WI38 (cell line): ENCODE measurements around the gene NISCH.
A peak's percentile ranks its signal among the peaks of the same experiment; 100 is the strongest.

Experiments
- H3K4me3 ChIP-seq: 2 replicates; pipeline ENCODE4 v1.5.1; 2011; ENCODE audit warnings: low read depth, mild to moderate bottlenecking, control low read depth, low read length
- TF ChIP-seq, protein P1 (sequence below): IDR thresholded peaks from 2 replicates; pipeline ENCODE4 v1.5.1; 2012; ENCODE audit warnings: low read depth, mild to moderate bottlenecking, control low read depth, low read length

Gene NISCH

DNA sequence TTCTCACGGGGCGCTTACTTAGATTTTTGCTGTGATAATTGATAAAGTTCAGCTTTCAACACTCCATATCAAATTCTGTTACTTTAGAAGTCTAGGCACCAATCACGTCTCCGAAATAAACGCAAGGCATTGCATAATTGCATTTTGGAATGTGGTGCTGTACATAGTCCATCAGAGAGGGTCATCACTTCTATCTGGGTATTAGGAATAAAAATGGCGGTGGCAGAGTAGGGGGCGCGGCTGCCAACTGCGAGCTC, 80.6 kb downstream of the NISCH start:
- TF ChIP-seq, protein P1, sequence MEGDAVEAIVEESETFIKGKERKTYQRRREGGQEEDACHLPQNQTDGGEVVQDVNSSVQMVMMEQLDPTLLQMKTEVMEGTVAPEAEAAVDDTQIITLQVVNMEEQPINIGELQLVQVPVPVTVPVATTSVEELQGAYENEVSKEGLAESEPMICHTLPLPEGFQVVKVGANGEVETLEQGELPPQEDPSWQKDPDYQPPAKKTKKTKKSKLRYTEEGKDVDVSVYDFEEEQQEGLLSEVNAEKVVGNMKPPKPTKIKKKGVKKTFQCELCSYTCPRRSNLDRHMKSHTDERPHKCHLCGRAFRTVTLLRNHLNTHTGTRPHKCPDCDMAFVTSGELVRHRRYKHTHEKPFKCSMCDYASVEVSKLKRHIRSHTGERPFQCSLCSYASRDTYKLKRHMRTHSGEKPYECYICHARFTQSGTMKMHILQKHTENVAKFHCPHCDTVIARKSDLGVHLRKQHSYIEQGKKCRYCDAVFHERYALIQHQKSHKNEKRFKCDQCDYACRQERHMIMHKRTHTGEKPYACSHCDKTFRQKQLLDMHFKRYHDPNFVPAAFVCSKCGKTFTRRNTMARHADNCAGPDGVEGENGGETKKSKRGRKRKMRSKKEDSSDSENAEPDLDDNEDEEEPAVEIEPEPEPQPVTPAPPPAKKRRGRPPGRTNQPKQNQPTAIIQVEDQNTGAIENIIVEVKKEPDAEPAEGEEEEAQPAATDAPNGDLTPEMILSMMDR: no peak
- H3K4me3 ChIP-seq: peak overlapping the region; percentile 20; the same call in 1 of the 2 replicates

DNA sequence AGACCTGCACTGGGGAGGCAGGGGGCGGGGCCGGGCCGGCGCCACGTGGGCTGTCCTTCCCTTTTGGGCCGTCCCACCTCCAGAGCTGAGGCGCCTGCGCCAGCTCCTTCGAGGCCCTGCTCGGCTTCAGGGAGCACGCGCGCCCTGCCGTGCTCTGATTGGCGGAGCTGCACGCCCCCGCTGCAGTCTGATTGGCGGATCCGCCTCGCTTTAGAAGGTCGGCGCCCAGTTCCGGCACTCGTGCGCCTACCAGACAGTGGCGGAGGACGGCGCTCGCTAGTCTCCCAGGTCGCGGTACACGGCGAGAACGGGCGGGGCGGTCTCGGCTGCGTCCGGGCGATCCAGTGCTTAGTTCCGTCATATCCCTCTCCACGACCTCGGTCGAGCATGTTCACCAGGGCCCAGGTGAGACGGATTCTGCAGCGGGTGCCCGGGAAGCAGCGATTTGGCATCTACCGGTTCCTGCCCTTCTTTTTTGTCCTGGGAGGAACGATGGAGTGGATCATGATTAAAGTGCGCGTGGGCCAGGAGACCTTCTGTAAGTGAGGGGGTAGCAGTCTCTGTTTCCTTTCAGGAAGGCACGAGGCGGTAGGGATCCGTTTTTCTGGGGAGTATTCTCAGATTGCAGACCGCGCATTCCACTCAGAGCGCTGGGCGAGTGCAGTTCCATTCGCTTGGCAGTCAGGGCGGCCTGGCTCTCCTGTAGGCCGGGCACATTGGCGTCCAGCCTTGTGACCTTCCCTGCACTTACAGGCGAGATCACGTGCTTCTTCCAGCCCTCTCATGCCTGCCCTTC, 81.2 kb downstream of the NISCH start, which contains the start of gene UQCC5:
Gene UQCC5 (plus strand): TSS at position 237 of the 796 bp plus-strand sequence. CDS start 151 bp downstream, at position 388.
- peak within 1 kb of the TSS; percentile 88 for H3K4me3 ChIP-seq
- TF ChIP-seq, protein P1: no peak

DNA sequence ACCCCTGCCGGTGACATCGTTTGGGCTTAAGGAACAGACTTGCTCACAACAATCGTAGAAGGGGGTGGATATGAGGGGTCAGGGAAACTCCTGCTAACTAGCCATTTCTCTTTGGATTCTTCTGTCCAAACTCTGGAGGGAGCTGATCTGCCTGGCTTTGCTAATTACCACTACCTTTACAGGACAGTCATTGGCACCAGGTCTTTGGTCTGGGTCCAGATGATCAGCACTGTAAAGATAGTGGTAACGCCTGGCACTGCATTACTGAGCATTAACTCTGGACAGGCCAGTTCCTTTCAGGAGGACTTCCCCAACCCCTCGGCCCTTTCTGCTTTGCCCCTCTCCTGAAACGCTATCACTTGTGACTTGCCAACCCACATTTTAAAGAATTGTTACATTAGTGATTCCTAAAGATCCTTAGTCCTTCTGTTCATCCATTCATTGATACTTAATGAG, 81.8 kb downstream of the NISCH start:
- H3K4me3 ChIP-seq: peak overlapping the region; percentile 88
- TF ChIP-seq, protein P1: no peak

DNA sequence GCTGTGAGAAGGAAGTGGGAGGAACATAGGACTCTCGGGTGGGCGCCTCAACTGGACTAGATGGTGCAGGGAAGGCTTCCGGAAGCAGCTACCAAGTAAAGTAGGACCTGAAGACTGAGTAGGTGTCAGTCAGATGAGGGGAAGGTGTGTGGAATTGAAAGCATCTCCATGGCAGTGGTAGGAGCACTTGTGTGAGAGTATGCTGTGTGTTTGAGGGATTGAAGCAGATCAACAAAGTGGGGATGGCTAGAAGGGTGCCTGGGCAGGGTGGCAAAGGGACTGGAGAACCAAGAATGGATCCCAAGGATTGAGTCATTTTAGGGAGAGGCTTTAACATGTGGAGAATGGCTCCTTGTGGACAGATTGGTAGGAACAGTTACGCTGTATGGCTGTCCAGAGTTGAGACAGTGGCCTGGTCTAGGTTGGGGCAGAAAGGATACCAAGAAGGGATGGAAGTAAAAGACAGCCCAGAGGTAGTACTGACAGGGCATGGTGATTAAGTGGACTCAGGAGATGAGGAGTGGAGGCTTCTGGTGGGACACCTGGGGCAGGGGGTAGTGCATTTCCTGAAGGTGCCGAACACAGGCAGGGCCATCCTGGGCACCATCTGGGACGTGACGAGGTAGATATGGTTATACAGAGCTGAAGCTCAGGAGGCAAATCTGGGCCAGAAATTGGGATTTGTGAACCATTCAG, 82.5 kb downstream of the NISCH start:
- peak overlapping the region; percentile 88 for H3K4me3 ChIP-seq
- TF ChIP-seq, protein P1: no peak

DNA sequence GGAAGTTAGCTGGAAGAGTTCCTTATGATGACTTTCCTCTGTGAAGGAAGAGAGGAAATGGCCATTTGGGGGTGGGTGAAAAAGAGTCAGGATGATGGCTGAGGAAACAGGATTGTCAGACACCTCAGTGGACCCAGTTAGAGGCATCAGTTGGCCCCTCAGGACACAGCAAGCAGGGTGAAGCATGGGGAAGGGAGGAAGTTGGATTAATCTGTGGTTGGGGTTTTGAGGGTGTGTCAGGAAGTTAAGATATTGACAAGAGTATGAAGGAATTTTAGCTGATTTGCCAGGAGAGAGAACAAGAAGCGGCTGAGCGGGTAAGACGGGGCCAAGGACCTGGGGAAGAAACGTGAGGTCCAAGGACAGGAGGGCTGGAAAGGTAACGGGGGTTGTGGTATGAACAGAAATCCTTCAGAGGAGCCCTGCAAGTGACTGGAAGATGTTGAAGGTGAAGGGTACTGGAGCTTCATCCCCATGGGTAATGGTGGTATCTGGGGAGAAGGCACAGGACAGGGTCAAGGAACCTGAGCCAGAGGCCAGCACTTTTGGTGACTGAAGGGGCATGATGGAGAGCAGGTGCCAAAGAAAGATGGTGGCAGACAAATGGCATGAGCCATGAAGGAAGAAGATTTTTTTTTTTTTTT, 83.7 kb downstream of the NISCH start:
- no peak overlapping the region for H3K4me3 ChIP-seq
- TF ChIP-seq, protein P1: no peak

DNA sequence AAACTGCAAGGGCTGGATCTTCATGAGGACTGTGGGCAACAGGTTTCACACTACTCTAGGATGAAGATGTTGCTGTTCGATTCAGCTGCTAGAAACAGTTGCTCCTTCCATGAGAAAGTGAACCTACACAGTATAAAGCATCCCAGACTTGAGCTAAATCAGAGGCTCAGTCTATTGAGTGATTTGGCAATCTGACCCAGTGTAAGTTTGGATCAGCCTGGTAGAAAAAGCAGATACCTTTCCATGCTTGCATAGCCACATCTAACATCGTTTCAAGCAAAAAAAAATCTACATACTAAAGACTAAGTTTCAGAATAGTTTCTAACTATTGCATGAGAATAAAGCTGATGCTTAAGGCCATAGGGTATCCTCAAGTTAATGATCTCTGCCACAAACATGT, 85.6 kb downstream of the NISCH start:
- TF ChIP-seq, protein P1: no peak
- H3K4me3 ChIP-seq: no peak overlapping the region
